ENCODE data around the gene ATRNL1.

DNA sequence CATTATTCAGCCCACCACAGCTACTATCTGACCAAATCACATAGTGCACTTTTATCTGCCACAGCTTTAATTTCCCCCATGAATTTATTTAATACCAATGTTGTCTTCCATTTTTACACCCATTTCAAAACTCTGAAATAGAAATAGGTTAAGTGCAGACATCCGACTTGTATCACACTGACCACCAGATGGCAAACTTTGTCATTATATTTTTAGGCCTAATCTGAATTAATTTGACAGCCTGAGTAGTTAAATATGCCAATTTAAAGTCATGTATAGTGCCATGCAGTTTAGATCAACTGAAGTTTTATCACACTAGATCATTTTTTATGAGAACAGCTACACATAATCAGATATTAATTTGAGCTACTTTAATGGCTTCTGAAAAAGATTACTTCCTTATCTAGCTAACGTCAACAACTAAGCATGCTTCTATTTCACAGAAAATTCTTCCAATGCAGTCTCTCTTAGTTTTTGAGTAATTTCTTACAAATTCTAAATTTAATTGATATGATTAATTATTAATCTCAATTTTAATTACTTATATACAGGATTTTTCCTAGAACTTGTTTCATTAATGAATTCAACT, 613.4 kb downstream of the ATRNL1 start:
- TF ChIP-seq, protein P1, sequence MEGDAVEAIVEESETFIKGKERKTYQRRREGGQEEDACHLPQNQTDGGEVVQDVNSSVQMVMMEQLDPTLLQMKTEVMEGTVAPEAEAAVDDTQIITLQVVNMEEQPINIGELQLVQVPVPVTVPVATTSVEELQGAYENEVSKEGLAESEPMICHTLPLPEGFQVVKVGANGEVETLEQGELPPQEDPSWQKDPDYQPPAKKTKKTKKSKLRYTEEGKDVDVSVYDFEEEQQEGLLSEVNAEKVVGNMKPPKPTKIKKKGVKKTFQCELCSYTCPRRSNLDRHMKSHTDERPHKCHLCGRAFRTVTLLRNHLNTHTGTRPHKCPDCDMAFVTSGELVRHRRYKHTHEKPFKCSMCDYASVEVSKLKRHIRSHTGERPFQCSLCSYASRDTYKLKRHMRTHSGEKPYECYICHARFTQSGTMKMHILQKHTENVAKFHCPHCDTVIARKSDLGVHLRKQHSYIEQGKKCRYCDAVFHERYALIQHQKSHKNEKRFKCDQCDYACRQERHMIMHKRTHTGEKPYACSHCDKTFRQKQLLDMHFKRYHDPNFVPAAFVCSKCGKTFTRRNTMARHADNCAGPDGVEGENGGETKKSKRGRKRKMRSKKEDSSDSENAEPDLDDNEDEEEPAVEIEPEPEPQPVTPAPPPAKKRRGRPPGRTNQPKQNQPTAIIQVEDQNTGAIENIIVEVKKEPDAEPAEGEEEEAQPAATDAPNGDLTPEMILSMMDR (conservative IDR thresholded peaks at IDR 0.05; ENCODE audit: low read depth in 2 of 2): peak; percentile 64 to 89
- TF ChIP-seq CREB1 (CRISPR knock-in tag; IDR thresholded peaks at IDR 0.05; ENCODE audit: low read depth): no peak
- no peak for TF ChIP-seq JUNB (IDR thresholded peaks at IDR 0.05; ENCODE audit: unreplicated experiment)
- TF ChIP-seq EZH2phosphoT487 (IDR thresholded peaks at IDR 0.05; ENCODE audit: unreplicated experiment): no peak
- no peak for TF ChIP-seq EZH2 (IDR thresholded peaks at IDR 0.05; ENCODE audit: low read depth, unreplicated experiment)
- no peak for TF ChIP-seq POLR2AphosphoS5 (IDR thresholded peaks at IDR 0.05; ENCODE audit: low read depth)
- TF ChIP-seq NANOG (IDR thresholded peaks at IDR 0.05; ENCODE audit: borderline replicate concordance): no peak
- TF ChIP-seq, protein P2, sequence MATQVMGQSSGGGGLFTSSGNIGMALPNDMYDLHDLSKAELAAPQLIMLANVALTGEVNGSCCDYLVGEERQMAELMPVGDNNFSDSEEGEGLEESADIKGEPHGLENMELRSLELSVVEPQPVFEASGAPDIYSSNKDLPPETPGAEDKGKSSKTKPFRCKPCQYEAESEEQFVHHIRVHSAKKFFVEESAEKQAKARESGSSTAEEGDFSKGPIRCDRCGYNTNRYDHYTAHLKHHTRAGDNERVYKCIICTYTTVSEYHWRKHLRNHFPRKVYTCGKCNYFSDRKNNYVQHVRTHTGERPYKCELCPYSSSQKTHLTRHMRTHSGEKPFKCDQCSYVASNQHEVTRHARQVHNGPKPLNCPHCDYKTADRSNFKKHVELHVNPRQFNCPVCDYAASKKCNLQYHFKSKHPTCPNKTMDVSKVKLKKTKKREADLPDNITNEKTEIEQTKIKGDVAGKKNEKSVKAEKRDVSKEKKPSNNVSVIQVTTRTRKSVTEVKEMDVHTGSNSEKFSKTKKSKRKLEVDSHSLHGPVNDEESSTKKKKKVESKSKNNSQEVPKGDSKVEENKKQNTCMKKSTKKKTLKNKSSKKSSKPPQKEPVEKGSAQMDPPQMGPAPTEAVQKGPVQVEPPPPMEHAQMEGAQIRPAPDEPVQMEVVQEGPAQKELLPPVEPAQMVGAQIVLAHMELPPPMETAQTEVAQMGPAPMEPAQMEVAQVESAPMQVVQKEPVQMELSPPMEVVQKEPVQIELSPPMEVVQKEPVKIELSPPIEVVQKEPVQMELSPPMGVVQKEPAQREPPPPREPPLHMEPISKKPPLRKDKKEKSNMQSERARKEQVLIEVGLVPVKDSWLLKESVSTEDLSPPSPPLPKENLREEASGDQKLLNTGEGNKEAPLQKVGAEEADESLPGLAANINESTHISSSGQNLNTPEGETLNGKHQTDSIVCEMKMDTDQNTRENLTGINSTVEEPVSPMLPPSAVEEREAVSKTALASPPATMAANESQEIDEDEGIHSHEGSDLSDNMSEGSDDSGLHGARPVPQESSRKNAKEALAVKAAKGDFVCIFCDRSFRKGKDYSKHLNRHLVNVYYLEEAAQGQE (IDR thresholded peaks at IDR 0.05; ENCODE audit: unreplicated experiment): no peak
- no peak for TF ChIP-seq ZNF331 (CRISPR knock-in tag; IDR thresholded peaks at IDR 0.05; ENCODE audit: low read depth)
- TF ChIP-seq, protein P3, sequence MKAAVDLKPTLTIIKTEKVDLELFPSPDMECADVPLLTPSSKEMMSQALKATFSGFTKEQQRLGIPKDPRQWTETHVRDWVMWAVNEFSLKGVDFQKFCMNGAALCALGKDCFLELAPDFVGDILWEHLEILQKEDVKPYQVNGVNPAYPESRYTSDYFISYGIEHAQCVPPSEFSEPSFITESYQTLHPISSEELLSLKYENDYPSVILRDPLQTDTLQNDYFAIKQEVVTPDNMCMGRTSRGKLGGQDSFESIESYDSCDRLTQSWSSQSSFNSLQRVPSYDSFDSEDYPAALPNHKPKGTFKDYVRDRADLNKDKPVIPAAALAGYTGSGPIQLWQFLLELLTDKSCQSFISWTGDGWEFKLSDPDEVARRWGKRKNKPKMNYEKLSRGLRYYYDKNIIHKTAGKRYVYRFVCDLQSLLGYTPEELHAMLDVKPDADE (IDR thresholded peaks at IDR 0.05): no peak
- no peak for TF ChIP-seq ZNF114 (CRISPR knock-in tag; IDR thresholded peaks at IDR 0.05)
- TF ChIP-seq STAT1 (IDR thresholded peaks at IDR 0.05; ENCODE audit: unreplicated experiment): no peak

Measured in GM23338 (cell line).